Chondrocyte (in vitro differentiated cells): Measurements from ENCODE around the gene GMNN. TPM values are rescaled to one million over a fixed set of nuclear protein-coding genes. Genes with fewer than 3 reads are reported as not detected.
"Not testable (repeated sequence)": the region's sequence is repeated elsewhere in the genome, so short reads cannot be mapped to it uniquely, and the experiment has no call there.

Experiments used
- DNase-seq: peaks from one replicate; pipeline ENCODE4 v3.0.0; 2021; ENCODE audit warnings: mixed read lengths, low spot score
- H3K27ac Mint-ChIP-seq: one replicate; pipeline ENCODE4 v1.8.0; 2021; ENCODE audit warnings: mild to moderate bottlenecking, moderate library complexity, mixed read lengths; ENCODE audit not compliant: unreplicated experiment
- H3K27me3 Mint-ChIP-seq: 2 replicates; pipeline ENCODE4 v1.8.0; 2021; ENCODE audit warnings: low read depth, mixed read lengths
- H3K36me3 Mint-ChIP-seq: 2 replicates; pipeline ENCODE4 v1.8.0; 2021; ENCODE audit warnings: low read depth, mixed read lengths
- H3K4me1 Mint-ChIP-seq: 2 replicates; pipeline ENCODE4 v1.8.0; 2021; ENCODE audit warnings: low read depth, mild to moderate bottlenecking, mixed read lengths
- H3K4me3 Mint-ChIP-seq: one replicate; pipeline ENCODE4 v1.8.0; 2021; ENCODE audit warnings: mild to moderate bottlenecking, moderate library complexity, mixed read lengths; ENCODE audit not compliant: unreplicated experiment
- H3K9me3 Mint-ChIP-seq: 2 replicates; pipeline ENCODE4 v1.8.0; 2021; ENCODE audit warnings: low read depth, mixed read lengths
- total RNA-seq: library from RNA; stranded (reverse); gene quantifications from 3 replicates; pipeline ENCODE4 v1.2.1, GENCODE V29; 2021
- TF ChIP-seq, protein P1 (sequence below): fragments of 200-600 bp; sonication (generic); IDR thresholded peaks from 2 replicates; pipeline ENCODE4 v1.5.0; 2021; ENCODE audit warnings: antibody characterized with exemption, mild to moderate bottlenecking, moderate library complexity

Gene GMNN
- total RNA-seq, 1 donor from 2014 or later: 13.6 TPM

DNA sequence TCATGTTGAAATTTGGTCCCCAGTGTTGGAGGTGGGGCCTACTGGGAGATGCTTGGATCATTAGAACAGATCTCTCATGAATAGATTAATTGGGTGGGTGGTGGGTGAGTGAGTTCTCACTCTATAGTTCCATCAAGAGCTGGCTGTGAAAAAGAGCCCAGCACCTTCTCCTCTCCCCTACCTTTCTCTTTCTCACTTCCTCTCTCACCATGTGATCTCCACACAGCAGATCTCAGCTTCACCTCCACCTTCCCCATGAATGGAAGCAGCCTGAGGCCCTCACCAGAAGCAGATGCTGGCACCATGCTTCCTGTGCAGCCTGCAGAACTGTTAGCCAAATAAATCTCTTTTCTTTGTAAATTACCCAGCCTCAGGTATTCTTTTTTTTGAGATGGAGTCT, 12.9 kb upstream of the GMNN start:
- no peak overlapping the region for H3K27ac Mint-ChIP-seq
- no peak for DNase-seq
- no peaks in the 10 kb centered on the region for H3K36me3 Mint-ChIP-seq
- no peak overlapping the region for H3K4me3 Mint-ChIP-seq
- TF ChIP-seq, protein P1, sequence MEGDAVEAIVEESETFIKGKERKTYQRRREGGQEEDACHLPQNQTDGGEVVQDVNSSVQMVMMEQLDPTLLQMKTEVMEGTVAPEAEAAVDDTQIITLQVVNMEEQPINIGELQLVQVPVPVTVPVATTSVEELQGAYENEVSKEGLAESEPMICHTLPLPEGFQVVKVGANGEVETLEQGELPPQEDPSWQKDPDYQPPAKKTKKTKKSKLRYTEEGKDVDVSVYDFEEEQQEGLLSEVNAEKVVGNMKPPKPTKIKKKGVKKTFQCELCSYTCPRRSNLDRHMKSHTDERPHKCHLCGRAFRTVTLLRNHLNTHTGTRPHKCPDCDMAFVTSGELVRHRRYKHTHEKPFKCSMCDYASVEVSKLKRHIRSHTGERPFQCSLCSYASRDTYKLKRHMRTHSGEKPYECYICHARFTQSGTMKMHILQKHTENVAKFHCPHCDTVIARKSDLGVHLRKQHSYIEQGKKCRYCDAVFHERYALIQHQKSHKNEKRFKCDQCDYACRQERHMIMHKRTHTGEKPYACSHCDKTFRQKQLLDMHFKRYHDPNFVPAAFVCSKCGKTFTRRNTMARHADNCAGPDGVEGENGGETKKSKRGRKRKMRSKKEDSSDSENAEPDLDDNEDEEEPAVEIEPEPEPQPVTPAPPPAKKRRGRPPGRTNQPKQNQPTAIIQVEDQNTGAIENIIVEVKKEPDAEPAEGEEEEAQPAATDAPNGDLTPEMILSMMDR: no peak
- no peaks in the 10 kb centered on the region for H3K27me3 Mint-ChIP-seq
- no peaks in the 10 kb centered on the region for H3K9me3 Mint-ChIP-seq
- H3K4me1 Mint-ChIP-seq: no peaks in the 10 kb centered on the region

DNA sequence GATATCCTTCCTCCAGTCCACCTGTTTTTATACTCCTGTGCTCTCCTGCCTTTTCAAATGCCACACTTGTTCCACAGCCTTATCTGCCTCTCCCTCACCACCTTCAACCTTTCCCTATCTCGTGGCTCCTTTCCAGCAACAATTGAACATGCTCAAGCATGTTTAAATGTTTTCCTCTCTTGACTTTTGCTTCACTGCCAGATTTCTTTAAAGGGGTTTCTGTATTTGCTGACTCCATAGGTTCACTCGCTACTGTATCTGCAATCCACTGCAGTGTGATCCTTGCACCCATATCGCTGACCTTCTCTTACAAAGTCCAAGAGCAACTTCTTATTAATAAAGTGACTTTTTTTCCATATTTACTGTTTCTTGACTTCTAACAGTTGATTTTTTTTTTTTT, 11.2 kb upstream of the GMNN start:
- no peak overlapping the region for H3K27ac Mint-ChIP-seq

GRCh38 chr6:24764833-24765828, 9.6 kb upstream of the GMNN start:
- H3K4me3 Mint-ChIP-seq, H3K27me3 Mint-ChIP-seq, DNase-seq, H3K4me1 Mint-ChIP-seq, H3K9me3 Mint-ChIP-seq, H3K36me3 Mint-ChIP-seq, H3K27ac Mint-ChIP-seq: not testable (repeated sequence)

More for the DNA sequence above, 11.2 kb upstream of the GMNN start:
- no peaks in the 10 kb centered on the region for H3K27me3 Mint-ChIP-seq
- TF ChIP-seq, protein P1: no peak
- no peaks in the 10 kb centered on the region for H3K9me3 Mint-ChIP-seq
- H3K4me3 Mint-ChIP-seq: no peak overlapping the region
- H3K36me3 Mint-ChIP-seq: no peaks in the 10 kb centered on the region
- DNase-seq: no peak
- H3K4me1 Mint-ChIP-seq: no peaks in the 10 kb centered on the region

DNA sequence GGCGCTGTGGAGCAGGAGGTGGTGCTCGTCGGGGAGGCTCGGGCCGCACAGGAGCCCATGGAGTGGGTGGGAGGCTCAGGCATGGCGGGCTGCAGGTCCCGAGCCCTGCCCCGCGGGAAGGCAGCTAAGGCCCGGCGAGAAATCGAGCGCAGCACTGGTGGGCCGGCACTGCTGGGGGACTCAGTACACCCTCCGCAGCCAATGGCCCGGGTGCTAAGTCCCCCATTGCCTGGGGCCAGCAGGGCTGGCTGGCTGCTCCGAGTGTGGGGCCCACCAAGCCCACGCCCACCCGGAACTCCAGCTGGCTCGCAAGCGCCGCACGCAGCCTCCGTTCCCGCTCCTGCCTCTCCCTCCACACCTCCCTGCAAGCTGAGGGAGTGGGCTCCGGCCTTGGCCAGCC, 8.8 kb upstream of the GMNN start:
- not testable (repeated sequence) for H3K27ac Mint-ChIP-seq, H3K4me3 Mint-ChIP-seq, H3K36me3 Mint-ChIP-seq

GRCh38 chr6:24766680-24767462, 7.9 kb upstream of the GMNN start:
- Mint-ChIP-seq H3K9me3 (no peaks in the 10 kb centered on the region), H3K4me3 (no peak overlapping the region), H3K27ac (no peak overlapping the region), H3K36me3 (no peaks in the 10 kb centered on the region), H3K27me3 (no peaks in the 10 kb centered on the region), H3K4me1 (no peaks in the 10 kb centered on the region)
- TF ChIP-seq, protein P1: peak; percentile 85
- DNase-seq: no peak

More for the DNA sequence above, 8.8 kb upstream of the GMNN start:
- not testable (repeated sequence) for H3K4me1 Mint-ChIP-seq, H3K9me3 Mint-ChIP-seq, H3K27me3 Mint-ChIP-seq, DNase-seq

GRCh38 chr6:24768361-24768760, 6.4 kb upstream of the GMNN start:
- Mint-ChIP-seq H3K4me1 (no peaks in the 10 kb centered on the region), H3K4me3 (no peak overlapping the region), H3K9me3 (no peaks in the 10 kb centered on the region), H3K36me3 (no peaks in the 10 kb centered on the region), H3K27ac (no peak overlapping the region), H3K27me3 (no peaks in the 10 kb centered on the region)
- TF ChIP-seq, protein P1: no peak
- no peak for DNase-seq
